NCI-H2171 treated with DMSO at 0.1 percent for 48 hours (cell line): Measurements from ENCODE around the gene GP1BA.
A peak's percentile ranks its signal among the peaks of the same experiment; 100 is the strongest.

ENCODE experiments used
- DNase-seq: peaks from one replicate; lab custom pipeline; 2025; lab: John Stamatoyannopoulos, UW

GP1BA gene

GRCh38 chr17:4973256-4974114 is 41.4 kb downstream of the GP1BA start:
- no peak for DNase-seq

- DNase-seq: no peak
These were observed 42.1 kb downstream of the GP1BA start for GRCh38 chr17:4974115-4974670.

GRCh38 chr17:4978726-4979125 is 46.6 kb downstream of the GP1BA start:
- no peak for DNase-seq

DNA sequence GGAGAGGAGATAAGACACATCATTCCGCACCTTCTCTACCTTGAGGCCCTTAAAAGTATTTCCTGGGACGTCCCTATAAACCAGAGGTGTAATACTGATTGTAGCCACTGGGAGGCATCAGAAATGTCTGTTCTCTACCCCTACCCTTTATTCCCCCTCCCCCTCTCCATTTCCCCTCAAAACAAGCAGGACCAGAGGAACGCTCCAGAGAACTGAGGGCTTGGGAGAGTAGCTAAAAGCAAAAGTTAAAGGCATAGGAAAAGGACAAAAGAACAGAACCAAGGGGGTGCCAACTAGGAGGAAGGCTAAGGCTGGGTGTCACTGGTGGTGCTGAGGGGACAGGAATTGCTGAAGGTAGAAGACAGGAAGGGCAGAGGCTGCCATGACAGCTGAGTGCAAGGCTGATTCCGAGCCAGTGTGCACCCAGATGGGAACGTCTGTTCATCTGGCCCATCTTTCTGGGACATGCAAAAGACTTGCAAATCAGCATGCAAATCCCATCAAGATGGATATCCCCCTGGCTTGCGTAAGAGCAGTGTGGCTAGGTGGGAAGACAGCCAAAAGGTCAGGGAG is 48.7 kb downstream of the GP1BA start:
- DNase-seq: peak; percentile 19

- DNase-seq: no peak
These were observed 50.2 kb downstream of the GP1BA start for GRCh38 chr17:4982305-4982704.
